ENCODE measurements around the gene PPIL4.

DNA sequence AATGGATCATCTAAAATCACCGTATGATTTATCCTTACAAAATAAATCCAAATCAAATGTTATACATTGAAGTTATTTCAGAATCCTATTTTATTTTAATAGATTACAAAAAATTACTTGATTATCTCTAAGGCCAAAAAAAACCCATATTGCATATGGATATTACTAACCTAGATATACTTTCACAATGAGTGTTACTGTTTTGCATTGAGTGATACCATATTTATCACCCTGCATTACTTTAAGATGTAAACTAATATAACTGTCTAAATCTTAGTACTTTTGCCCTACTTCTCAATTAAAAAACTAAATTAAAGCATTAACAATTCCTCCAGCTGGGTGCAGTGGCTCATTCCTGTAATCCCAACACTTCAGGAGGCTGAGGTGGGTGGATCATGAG, 11.1 kb downstream of the PPIL4 start:
- no peak for TF ChIP-seq EZH2 (IDR thresholded peaks at IDR 0.05; ENCODE audit: borderline replicate concordance, insufficient read depth, low read depth, low read length, poor library complexity, severe bottlenecking)
- TF ChIP-seq, protein P1, sequence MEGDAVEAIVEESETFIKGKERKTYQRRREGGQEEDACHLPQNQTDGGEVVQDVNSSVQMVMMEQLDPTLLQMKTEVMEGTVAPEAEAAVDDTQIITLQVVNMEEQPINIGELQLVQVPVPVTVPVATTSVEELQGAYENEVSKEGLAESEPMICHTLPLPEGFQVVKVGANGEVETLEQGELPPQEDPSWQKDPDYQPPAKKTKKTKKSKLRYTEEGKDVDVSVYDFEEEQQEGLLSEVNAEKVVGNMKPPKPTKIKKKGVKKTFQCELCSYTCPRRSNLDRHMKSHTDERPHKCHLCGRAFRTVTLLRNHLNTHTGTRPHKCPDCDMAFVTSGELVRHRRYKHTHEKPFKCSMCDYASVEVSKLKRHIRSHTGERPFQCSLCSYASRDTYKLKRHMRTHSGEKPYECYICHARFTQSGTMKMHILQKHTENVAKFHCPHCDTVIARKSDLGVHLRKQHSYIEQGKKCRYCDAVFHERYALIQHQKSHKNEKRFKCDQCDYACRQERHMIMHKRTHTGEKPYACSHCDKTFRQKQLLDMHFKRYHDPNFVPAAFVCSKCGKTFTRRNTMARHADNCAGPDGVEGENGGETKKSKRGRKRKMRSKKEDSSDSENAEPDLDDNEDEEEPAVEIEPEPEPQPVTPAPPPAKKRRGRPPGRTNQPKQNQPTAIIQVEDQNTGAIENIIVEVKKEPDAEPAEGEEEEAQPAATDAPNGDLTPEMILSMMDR (IDR thresholded peaks at IDR 0.05) = no peak

All from B cell (primary cell).